Activated naive CD8-positive, alpha-beta T cell treated with anti-CD3 and anti-CD28 coated beads, Interleukin-2, amount 50 U/mL, for 16 hours (primary cell): ENCODE measurements around the gene PNN.
"Not testable (repeated sequence)": the region's sequence is repeated elsewhere in the genome, so short reads cannot be mapped to it uniquely, and the experiment has no call there.

ENCODE experiments used
- DNase-seq: peaks from one replicate; pipeline ENCODE4 v3.0.0-alpha.2; 2020; ENCODE audit warnings: low read depth, low spot score

PNN gene

DNA sequence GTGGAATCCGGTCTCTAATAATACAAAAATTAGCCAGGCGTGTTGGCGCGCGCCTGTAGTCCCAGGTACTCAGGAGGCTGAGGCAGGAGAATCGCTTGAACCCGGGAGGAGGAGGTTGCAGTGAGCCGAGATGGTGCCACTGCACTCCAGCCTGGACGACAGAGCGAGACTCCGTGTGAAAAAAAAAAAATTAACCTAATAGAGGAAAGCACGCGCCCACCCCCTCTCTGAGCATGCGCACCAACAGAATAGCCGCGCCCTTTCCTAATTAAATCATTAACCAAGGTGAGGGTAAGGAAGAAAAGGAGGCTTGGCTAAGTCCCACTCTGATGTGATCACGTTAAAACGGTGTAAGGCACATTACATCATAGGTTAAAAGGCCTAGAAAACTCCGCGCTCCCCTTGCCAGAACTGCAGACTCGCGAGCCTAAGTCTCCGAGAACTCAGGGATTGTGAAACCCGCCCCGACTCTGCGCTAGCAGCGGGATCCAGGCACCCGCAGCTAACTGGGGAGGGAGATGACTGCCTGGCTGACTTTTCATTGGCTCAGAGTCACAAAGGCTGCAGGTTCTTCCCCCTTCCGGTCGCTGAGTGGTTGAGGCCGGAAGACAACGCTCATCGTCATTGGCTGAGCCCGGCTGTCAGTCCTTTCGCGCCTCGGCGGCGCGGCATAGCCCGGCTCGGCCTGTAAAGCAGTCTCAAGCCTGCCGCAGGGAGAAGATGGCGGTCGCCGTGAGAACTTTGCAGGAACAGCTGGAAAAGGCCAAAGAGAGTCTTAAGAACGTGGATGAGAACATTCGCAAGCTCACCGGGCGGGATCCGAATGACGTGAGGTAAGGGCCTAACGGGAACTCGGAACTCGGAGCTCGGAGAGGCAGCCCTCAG, at the start of gene PNN:
Gene PNN (plus strand): TSS at position 695 of the 885 bp plus-strand sequence. CDS start 26 bp downstream, at position 721.
- DNase-seq = peak; percentile 90

DNA sequence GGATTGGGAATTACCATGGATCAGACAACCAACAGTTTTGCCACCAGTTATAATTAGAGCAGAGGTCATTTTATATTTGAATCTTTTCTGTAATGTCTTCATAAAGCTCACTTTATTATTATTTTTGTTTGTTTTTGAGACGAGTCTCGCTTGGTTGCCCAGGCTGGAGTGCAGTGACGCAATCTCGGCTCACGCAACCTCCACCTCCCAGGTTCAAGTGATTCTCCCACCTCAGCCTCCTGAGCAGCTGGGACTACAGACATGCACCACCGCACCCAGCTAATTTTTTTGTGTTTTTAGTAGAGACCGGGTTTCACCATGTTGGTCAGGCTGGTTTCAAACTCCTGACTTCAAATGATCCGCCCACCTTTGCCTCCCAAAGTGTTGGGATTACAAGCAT, 37.2 kb upstream of the PNN start:
- not testable (repeated sequence) for DNase-seq

DNA sequence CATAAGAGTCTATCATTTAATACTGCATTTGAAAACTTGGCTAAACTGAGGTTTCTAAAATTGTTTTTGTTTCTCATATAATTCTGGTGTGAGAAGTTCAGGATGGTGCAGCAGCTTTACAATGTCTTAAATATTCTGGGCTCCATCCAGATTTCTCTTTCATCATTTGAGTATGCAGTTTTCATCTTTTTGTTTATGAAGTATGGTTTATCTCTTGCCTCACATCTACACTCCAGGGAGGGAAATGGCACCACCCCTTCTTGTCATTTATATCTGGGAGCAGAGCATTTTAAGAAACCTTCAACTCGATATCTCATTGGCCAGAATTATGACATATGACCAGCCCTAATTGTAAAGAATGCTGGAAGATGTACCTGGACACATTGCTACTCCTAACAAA, 36.6 kb upstream of the PNN start:
- DNase-seq = no peak

DNA sequence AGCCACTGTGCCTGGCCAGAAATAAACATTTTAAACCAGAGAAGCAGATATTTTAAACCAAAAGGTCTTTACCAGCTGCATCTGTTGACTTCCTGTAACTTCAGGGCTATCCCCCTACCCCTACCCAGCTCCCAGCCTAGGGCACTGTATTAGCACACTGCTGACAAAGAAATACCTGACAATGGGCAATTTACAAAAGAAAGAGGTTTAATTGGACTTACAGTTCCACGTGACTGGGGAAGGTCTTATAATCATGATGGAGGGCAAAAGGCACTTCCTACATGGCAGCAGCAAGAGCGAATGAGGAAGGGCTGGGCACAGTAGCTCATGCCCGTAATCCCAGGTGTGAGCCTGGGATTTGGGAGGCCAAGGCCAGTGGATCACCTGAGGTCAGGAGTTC, 34.9 kb upstream of the PNN start:
- DNase-seq = no peak

DNA sequence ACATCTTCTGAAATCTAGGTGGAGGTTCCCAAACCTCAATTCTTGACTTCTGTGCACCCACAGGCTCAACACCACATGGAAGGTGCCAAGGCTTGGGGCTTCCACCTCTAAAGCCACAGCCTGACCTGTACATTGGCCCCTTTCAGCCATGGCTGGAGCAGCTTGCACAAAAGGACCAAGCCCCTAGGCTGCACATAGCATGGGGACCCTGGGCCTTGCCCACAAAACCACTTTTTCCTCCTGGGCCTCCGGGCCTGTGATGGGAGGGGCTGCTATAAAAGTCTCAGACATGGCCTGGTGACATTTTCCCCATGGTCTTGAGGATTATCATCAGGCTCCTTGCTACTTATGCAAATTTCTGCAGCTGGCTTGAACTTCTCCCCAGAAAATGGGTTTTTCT, 33.4 kb upstream of the PNN start:
- DNase-seq = not testable (repeated sequence)

DNA sequence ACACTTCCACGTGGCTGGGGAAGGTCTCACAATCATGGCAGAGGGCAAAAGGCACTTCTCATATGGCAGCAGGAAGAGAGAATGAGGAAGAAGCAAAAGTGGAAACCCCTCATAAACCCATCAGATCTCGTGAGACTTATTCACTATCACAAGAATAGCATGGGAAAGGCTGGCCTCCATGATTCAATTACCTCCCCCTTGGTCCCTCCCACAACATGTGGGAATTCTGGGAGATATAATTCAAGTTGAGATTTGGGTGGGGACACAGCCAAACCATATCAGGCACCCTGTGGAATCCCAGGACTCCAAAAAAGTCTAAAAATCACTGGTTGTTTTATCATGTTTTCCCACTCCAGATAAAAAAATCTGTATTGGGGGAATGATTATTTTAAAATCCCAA, 31.8 kb upstream of the PNN start:
- DNase-seq = not testable (repeated sequence)

DNA sequence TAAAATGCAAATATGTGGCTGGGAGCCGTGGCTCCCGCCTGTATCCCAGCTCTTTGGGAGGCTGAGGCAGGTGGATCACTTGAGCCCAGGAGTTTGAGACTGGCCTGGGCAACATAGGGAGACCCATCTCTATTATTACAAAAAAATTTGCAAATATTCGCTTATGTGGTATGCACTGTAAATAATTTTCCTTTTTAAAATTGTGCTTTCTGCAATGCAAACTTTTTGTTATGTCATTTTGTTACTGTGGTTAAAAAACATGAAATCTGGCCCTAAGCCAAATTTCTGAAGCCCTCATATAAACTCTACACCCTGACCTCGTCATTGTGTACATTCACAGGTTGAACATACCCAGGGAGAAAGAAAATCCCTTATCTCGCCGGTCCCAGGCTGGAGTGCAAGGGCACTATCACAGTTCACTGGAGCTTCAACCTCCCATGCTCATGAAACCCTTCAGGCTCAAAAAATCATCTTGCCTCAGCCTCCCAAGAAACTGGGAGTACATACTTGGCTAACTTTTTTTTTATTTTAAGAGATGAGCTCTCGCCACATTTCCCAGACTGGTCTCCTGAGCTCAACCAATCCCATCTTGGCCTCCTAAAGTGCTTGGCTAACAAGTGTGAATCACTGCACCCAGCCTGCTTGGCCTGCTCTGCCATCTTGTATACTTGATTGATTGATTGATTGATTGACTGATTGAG, 29.6 kb upstream of the PNN start:
- DNase-seq = no peak

DNA sequence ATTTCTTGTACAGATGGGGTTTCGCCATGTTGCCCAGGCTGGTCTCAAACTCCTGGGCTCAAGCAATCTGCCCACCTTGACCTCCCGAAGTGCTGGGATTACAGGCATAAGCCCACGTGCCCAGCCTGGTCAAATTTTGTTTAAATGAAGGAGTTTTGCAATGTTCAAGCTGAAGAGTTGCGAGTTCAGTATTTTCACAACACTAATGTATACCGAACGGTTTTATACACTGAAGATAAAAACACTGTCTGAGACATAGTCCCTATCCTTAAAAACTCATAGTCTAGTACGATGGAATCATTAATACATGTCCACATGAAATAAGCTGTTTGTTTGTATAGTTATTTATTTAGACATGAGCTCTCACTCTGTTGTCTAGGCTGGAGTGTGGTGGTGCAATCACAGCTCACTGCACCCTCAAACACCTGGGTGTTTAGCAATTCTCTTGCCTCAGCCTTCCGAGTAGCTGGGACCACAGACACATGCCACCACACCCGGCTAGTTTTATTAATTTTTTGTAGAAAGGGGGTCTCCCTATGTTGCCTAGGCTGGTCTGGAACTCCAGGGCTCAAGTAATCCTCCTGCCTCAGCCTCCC, 20.4 kb upstream of the PNN start:
- no peak for DNase-seq

DNA sequence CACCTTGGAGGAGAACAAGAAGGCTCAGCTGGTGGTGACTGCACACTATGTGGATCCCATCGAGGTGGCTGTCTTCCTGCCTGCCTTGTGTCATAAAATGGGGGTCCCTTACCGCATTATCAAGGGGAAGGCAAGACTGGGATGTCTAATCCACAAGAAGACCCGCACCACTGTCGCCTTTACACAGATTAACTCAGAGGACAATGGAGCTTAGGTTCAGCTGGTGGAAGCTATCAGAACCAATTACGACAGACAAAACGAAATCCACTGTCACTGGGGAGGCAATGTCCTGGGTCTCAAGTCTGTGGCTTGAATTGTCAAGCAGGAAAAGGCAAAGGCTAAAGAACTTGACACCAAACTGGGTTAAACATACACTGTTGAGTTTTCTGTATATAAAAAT, 17.6 kb upstream of the PNN start:
- no peak for DNase-seq

DNA sequence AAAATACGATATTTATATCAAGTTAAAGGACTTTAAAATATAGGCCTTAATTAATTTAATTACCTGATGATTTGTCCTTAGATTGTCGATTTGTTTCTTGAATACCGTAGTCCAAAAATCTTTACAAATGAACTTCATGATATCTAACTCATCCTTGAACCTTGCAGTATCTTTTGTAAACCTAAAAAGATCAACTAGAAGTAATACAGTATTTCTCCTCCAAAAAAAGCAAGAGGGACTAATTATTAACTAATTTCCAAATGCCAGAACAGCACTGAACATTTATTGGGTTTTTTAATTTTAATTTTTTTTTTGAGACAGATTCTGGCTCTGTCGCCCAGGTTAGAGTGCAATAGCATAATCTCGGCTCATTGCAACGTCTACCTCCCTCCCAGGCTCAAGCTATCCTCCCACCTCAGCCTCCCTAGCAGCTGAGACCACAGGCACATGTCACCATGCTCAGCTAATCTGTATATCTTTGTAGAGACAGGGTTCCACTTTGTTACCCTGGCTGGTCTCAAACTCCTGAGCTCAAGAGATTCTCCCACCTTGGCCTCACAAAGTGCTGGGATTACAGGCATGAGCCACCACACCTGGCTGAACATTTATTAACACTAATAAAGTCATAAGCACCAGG, 16.7 kb upstream of the PNN start:
- no peak for DNase-seq

DNA sequence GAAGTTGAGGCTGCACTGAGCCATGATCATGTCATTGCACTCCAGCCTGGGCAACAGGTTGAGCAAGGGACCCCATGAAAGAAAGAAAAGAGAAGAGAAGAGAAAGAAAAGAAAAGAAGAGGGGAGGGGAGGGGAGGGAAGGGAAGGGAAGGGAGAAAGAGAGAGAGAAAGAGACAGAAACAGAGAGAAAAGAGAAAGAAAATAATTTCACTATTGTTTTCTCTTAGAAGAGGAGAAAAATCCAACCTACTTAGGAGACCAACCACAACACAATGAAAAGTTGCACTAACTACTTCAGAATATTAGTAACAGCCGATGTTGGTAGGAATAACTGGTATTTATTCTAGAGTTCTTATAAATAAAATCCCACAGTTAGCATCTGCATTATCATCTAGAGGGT, 14.6 kb upstream of the PNN start:
- DNase-seq = no peak

DNA sequence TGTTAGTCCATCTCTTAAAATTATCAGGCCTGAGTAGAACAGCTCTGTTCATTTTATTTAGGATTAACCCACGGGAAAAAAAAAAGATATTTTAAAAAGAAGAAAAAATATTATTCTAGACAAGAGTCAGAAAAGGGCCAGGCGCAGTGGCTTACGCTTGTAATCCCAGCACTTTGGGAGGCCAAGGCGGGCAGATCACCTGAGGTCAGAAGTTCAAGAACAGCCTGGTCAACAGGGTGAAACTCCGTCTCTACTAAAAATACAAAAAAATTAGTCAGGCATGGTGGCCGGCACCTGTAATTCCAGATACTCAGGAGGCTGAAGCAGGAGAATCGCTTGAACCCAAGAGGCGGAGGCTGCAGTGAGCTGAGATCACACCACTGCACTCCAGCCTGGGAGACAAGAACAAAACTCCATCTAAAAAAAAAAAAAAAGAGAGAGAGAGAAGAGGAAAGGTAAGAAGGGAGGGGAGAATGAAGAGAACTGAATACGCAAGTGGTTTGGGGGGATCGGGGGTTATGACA, 7.2 kb upstream of the PNN start:
- DNase-seq = not testable (repeated sequence)

DNA sequence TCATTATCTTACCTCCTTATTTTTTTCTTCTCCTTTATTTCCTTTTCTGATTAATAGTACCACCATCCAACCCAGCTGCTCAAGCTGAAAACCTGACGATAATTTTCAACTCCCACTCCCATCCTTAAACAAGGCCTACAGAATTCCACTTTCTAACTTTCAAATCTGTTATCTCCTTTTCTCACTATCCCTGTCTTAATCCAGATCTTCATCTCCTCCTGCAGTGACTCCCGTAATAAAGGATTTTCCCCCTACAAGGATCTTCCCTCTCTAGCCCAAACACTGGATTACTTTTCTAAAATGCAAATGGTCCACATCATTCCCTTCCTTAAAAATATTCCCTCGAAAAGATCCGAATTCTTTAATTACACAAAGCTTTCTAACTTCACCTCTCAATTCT, 6.5 kb upstream of the PNN start:
- no peak for DNase-seq

DNA sequence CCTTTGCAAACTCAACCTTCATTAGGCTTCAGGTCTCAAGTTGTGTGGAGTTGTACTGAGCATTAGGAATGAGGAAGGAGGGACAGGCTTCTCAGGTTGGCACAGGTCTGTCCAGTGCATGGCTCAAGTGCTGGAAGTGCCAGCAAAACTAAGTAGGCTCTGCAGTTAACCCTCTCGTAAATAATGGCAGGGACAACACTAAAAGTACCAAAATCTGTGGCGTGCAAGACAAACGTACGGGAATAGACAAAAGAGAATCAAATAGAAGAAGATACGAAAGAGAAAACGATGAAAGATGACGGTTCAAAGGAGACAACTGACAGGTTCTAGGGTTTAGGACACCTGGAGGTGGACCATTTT, 5.5 kb upstream of the PNN start:
- DNase-seq = no peak

DNA sequence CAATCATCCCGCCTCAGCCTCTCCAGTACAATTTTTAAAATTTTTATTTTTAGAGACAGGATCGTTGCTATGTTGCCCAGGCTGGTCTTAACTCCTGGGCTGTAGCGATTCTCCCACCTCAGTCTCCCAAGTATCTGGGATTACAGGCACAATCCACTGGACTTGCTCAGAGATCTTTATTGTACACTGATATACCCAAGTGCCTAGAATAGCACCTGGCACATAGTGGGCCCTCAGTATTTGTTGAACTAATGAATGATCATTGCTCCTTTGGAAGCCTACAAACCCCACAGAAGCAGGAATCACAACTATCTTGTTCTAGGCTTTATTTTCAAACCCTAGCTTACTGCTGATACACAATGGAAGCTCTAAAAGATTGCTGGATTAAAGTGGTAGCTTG, 1.9 kb upstream of the PNN start:
- no peak for DNase-seq

DNA sequence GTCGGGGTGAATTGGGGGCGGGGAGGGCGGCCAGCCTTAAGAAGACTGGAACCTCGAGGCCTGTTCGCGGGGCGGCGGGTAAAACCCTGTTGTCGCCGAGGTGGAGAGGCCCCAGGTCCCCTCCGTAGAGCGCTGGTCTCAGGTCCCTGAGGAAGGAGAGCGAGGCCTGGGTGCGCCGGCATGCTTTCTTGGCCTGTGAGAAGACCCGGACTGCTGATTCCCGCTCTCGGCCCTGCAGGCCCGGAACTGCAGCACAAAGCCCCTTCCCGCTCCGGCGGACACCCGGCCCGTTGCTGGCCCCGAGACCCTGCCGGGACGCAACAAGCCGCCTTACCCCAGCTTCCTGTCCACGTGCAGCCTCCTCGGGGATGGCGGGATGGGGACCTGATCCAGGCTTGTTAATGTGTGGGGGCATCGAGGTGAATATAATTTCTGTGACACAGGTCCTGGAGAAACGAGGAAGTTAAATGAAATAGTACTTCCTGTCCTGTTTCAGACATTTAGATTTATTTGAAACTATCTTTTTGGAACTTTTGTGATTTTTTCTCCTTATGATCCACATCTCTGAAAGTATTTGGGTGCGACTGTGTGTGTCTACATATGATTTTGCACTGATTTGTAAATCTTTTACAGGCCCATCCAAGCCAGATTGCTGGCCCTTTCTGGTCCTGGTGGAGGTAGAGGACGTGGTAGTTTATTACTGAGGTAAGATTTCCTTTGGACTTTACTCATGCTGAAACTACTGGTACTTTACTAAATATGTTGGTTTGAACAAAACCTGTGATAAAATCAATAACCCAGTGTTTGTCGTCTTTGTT, 600 bp downstream of the PNN start:
- peak; percentile 5 for DNase-seq

DNA sequence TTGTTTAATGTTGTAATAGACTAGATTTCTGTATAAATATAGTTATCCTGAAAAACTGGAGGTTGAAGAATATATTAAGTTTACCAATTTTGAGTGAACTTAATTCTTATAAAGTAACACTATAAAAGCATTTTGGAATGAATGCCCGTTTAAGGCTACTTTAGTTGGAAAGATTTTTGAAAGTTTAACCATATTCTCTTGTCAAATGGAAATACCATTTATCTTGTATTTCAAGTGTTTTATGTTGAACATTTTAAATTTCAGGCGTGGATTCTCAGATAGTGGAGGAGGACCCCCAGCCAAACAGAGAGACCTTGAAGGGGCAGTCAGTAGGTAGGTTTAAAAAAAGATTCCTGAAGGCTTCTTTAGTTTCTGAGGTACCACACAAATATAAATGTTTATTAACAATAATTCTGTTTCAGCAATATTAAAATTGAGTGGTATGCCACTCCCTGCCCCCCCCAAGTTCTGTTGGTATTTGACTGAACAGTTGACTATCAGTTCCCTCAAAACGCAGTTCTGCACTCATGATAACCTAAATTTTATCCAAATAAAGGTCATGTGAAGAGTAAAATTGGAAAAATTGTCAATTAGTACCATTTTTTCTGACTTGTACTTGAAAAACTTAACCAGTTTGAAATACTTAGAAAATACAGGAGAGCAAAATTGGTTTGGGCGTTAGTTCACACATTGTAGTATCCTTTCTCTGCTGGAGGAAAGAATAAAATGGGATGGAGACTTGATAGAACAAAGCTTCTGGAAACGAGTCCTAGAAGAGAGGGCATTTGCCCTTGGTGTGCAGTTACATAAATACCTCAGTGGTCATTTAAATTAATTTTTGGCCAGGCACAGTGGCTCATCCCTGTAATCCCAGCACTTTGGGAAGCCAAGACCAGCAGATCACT, 1.5 kb downstream of the PNN start:
- no peak for DNase-seq

DNA sequence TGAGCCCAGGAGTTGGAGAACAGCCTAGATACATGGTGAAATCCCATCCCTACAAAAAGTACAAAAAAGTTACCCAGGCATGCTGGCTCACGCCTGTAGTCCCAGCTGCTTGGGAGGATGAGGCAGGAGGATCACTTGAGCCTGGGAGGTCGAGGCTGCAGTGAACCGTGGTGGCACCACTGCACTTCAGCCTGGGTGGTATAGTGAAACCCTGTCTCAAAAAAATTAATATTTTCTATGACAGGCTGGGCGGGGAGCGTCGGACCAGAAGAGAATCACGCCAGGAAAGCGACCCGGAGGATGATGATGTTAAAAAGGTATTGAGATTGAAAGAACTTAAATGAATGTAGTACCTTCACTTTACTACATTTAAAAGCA, 2.1 kb downstream of the PNN start:
- DNase-seq = no peak

DNA sequence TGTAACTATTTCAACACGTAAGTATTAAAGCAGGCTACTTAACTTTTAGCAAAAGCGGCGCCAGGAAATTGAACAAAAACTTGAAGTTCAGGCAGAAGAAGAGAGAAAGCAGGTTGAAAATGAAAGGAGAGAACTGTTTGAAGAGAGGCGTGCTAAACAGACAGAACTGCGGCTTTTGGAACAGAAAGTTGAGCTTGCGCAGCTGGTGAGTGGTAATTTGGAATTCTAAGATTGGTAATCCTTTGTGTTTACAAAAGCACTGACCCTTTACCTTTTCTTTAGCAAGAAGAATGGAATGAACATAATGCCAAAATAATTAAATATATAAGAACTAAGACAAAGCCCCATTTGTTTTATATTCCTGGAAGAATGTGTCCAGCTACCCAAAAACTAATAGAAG, 4.0 kb downstream of the PNN start:
- DNase-seq = no peak

DNA sequence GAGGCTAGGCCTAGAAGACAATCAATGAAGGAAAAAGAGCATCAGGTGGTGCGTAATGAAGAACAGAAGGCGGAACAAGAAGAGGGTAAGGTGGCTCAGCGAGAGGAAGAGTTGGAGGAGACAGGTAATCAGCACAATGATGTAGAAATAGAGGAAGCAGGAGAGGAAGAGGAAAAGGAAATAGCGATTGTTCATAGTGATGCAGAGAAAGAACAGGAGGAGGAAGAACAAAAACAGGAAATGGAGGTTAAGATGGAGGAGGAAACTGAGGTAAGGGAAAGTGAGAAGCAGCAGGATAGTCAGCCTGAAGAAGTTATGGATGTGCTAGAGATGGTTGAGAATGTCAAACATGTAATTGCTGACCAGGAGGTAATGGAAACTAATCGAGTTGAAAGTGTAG, 5.5 kb downstream of the PNN start:
- DNase-seq = no peak
